GM12878 (cell line): ENCODE measurements around the gene LMAN2. TPM values are rescaled to one million over a fixed set of nuclear protein-coding genes. Genes with fewer than 3 reads are reported as not detected.

ENCODE experiments used
- CREM ChIP-seq: IDR thresholded peaks from 2 replicates; pipeline ENCODE4 v1.6.1; 2014; ENCODE audit warnings: antibody characterized with exemption, low read depth
- DPF2 ChIP-seq: fragments of 450-650 bp; IDR thresholded peaks from 2 replicates; pipeline ENCODE4 v1.6.1; 2017; ENCODE audit warnings: mild to moderate bottlenecking
- IRF4 ChIP-seq: IDR thresholded peaks from 2 replicates; pipeline ENCODE4 v1.6.1; 2011; ENCODE audit warnings: low read depth, low read length
- SPI1 ChIP-seq: IDR thresholded peaks from 2 replicates; pipeline ENCODE4 v1.6.1; 2011; ENCODE audit warnings: low read depth, mild to moderate bottlenecking, low read length, moderate library complexity, borderline replicate concordance; ENCODE audit not compliant: insufficient read depth
- STAT1 ChIP-seq: fragments of 450-650 bp; conservative IDR thresholded peaks from 2 replicates; pipeline ENCODE4 v1.6.1; 2014; ENCODE audit warnings: antibody characterized with exemption, mild to moderate bottlenecking
- YY1 ChIP-seq: IDR thresholded peaks from 2 replicates; pipeline ENCODE4 v1.6.1; 2011; ENCODE audit warnings: low read depth, mild to moderate bottlenecking, low read length
- polyA plus RNA-seq, 11 experiments: library from polyadenylated mRNA; depleted of rRNA in 4 of 11; unstranded in 6 of 11; stranded (reverse) in 5 of 11; fragments of >200 nt; fragmentation: Nextera tagmentation in 4 of 11; fragmentation: Illumina TruSeq in 1 of 11; extraction: Ambion mirVana in 4 of 11; extraction: Trizol in 1 of 11; gene quantifications; 1 replicate in 1 of 11; 2 replicates in 10 of 11; pipeline versions ENCODE4 v1.2.1 to v1.2.3, GENCODE V29; 2011 to 2016; ENCODE audit warnings: inconsistent platforms in 2 of 11, missing spikeins in 2 of 11, low read depth in 1 of 11
- total RNA-seq, 4 experiments: library from RNA; depleted of rRNA in 3 of 4; stranded (reverse); fragments of >200 nt in 3 of 4; fragmentation: Illumina TruSeq in 1 of 4; extraction: Trizol in 1 of 4; gene quantifications; 2 replicates each; pipeline versions ENCODE4 v1.2.1 to v1.2.3, GENCODE V29; 2013 to 2021
- TF ChIP-seq, protein P1 (sequence below): fragments of 450-650 bp; IDR thresholded peaks from 2 replicates; pipeline ENCODE4 v1.6.1; 2017; ENCODE audit warnings: mild to moderate bottlenecking, moderate library complexity
- TF ChIP-seq, protein P2 (sequence below): IDR thresholded peaks from 2 replicates; pipeline ENCODE4 v1.6.1; 2012; ENCODE audit warnings: low read depth, low read length, improper control_type of control experiment
- TF ChIP-seq, protein P3 (sequence below): fragments of 450-650 bp; IDR thresholded peaks from 2 replicates; pipeline ENCODE4 v1.6.1; 2018; ENCODE audit warnings: borderline replicate concordance, mild to moderate bottlenecking; ENCODE audit not compliant: partially characterized antibody
- TF ChIP-seq, protein P4 (sequence below): fragments of 450-650 bp; formaldehyde crosslinking; IDR thresholded peaks from 2 replicates; pipeline ENCODE4 v1.4.0; 2022; ENCODE audit warnings: mild to moderate bottlenecking, moderate library complexity
- TF ChIP-seq, protein P5 (sequence below): fragments of 450-650 bp; IDR thresholded peaks from 2 replicates; pipeline ENCODE4 v1.6.1; 2017; ENCODE audit warnings: low read depth, mild to moderate bottlenecking, moderate library complexity
- TF ChIP-seq, protein P6 (sequence below): fragments of 450-650 bp; conservative IDR thresholded peaks from 2 replicates; pipeline ENCODE4 v1.6.1; 2017; ENCODE audit warnings: mild to moderate bottlenecking, moderate library complexity

The LMAN2 gene
- total and polyA plus RNA-seq, 10 of the 15 experiments (the other 5 are each of a cell fraction or from before 2014, with no cell fraction given) = 2.4 to 264 (median 147) TPM

DNA sequence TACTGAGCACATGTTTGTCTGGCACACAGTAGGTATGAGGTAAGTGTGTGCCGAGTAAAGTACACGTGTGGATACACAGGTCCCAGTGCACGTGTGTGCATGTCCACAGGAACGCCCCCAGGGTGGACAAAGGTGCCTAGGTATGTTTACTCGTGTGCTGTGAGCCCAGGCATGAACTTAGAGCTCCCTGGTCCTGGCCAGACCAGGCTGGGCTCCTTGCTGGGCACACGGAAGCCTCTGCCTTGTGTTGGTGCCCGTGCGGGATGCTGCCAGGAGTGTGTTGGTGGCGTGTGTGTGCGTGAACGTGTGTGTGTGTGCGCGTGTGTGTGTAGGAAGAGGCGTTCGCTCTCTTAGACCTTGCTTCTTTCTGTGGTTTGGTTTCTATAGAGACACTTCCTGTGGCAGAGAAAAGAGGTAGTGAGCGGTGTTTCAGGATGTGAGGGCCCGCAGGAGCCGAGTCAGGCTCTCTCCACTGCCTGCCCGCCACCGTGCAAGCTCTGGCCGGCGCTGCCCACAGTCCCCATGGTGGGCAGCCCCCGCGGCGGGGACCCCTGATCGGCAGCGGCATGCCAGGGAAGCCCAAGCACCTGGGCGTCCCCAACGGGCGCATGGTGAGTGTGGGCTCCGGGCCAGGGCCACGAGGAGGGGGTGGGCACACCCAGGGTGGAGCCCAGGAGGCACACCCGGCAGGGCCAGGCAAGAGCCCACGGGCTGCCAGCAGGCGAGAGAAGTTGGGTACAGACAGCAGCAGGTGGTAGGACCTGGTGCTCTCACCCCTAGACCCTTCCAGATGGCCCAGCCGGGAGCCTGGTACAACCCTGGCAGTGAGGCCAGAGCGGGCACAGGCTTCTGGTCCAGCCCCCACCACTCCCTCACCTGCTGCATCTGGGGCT, 6.2 kb upstream of the LMAN2 start, which contains the start of gene RGS14 (continued):
- TF ChIP-seq, protein P1, sequence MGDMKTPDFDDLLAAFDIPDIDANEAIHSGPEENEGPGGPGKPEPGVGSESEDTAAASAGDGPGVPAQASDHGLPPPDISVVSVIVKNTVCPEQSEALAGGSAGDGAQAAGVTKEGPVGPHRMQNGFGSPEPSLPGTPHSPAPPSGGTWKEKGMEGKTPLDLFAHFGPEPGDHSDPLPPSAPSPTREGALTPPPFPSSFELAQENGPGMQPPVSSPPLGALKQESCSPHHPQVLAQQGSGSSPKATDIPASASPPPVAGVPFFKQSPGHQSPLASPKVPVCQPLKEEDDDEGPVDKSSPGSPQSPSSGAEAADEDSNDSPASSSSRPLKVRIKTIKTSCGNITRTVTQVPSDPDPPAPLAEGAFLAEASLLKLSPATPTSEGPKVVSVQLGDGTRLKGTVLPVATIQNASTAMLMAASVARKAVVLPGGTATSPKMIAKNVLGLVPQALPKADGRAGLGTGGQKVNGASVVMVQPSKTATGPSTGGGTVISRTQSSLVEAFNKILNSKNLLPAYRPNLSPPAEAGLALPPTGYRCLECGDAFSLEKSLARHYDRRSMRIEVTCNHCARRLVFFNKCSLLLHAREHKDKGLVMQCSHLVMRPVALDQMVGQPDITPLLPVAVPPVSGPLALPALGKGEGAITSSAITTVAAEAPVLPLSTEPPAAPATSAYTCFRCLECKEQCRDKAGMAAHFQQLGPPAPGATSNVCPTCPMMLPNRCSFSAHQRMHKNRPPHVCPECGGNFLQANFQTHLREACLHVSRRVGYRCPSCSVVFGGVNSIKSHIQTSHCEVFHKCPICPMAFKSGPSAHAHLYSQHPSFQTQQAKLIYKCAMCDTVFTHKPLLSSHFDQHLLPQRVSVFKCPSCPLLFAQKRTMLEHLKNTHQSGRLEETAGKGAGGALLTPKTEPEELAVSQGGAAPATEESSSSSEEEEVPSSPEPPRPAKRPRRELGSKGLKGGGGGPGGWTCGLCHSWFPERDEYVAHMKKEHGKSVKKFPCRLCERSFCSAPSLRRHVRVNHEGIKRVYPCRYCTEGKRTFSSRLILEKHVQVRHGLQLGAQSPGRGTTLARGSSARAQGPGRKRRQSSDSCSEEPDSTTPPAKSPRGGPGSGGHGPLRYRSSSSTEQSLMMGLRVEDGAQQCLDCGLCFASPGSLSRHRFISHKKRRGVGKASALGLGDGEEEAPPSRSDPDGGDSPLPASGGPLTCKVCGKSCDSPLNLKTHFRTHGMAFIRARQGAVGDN = peak; percentile 59
- TF ChIP-seq IRF4 = peak; percentile 70; the same call in 1 of the 2 replicates
- TF ChIP-seq, protein P2, sequence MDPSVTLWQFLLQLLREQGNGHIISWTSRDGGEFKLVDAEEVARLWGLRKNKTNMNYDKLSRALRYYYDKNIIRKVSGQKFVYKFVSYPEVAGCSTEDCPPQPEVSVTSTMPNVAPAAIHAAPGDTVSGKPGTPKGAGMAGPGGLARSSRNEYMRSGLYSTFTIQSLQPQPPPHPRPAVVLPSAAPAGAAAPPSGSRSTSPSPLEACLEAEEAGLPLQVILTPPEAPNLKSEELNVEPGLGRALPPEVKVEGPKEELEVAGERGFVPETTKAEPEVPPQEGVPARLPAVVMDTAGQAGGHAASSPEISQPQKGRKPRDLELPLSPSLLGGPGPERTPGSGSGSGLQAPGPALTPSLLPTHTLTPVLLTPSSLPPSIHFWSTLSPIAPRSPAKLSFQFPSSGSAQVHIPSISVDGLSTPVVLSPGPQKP = peak; percentile 74
- peak; percentile 93 for TF ChIP-seq SPI1
- peak; percentile 92 for TF ChIP-seq DPF2
- TF ChIP-seq YY1 = peak; percentile 50; the same call in 1 of the 2 replicates
- peak; percentile 86 for TF ChIP-seq CREM
- TF ChIP-seq, protein P3, sequence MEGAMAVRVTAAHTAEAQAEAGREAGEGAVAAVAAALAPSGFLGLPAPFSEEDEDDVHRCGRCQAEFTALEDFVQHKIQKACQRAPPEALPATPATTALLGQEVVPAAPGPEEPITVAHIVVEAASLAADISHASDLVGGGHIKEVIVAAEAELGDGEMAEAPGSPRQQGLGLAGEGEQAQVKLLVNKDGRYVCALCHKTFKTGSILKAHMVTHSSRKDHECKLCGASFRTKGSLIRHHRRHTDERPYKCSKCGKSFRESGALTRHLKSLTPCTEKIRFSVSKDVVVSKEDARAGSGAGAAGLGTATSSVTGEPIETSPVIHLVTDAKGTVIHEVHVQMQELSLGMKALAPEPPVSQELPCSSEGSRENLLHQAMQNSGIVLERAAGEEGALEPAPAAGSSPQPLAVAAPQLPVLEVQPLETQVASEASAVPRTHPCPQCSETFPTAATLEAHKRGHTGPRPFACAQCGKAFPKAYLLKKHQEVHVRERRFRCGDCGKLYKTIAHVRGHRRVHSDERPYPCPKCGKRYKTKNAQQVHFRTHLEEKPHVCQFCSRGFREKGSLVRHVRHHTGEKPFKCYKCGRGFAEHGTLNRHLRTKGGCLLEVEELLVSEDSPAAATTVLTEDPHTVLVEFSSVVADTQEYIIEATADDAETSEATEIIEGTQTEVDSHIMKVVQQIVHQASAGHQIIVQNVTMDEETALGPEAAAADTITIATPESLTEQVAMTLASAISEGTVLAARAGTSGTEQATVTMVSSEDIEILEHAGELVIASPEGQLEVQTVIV = peak; percentile 56
- TF ChIP-seq, protein P4, sequence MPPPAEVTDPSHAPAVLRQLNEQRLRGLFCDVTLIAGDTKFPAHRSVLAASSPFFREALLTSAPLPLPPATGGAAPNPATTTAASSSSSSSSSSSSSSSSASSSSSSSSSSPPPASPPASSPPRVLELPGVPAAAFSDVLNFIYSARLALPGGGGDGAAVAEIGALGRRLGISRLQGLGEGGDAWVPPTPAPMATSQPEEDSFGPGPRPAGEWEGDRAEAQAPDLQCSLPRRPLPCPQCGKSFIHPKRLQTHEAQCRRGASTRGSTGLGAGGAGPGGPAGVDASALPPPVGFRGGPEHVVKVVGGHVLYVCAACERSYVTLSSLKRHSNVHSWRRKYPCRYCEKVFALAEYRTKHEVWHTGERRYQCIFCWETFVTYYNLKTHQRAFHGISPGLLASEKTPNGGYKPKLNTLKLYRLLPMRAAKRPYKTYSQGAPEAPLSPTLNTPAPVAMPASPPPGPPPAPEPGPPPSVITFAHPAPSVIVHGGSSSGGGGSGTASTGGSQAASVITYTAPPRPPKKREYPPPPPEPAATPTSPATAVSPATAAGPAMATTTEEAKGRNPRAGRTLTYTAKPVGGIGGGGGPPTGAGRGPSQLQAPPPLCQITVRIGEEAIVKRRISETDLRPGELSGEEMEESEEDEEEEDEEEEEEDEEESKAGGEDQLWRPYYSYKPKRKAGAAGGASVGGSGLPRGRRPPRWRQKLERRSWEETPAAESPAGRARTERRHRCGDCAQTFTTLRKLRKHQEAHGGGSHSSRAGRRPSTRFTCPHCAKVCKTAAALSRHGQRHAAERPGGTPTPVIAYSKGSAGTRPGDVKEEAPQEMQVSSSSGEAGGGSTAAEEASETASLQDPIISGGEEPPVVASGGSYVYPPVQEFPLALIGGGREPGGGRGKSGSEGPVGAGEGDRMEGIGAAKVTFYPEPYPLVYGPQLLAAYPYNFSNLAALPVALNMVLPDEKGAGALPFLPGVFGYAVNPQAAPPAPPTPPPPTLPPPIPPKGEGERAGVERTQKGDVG (CRISPR knock-in tag) = no peak
- TF ChIP-seq, protein P5, sequence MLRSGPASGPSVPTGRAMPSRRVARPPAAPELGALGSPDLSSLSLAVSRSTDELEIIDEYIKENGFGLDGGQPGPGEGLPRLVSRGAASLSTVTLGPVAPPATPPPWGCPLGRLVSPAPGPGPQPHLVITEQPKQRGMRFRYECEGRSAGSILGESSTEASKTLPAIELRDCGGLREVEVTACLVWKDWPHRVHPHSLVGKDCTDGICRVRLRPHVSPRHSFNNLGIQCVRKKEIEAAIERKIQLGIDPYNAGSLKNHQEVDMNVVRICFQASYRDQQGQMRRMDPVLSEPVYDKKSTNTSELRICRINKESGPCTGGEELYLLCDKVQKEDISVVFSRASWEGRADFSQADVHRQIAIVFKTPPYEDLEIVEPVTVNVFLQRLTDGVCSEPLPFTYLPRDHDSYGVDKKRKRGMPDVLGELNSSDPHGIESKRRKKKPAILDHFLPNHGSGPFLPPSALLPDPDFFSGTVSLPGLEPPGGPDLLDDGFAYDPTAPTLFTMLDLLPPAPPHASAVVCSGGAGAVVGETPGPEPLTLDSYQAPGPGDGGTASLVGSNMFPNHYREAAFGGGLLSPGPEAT = peak; percentile 84
- peak; percentile 94; the same call in 1 of the 2 replicates for TF ChIP-seq STAT1
- TF ChIP-seq, protein P6, sequence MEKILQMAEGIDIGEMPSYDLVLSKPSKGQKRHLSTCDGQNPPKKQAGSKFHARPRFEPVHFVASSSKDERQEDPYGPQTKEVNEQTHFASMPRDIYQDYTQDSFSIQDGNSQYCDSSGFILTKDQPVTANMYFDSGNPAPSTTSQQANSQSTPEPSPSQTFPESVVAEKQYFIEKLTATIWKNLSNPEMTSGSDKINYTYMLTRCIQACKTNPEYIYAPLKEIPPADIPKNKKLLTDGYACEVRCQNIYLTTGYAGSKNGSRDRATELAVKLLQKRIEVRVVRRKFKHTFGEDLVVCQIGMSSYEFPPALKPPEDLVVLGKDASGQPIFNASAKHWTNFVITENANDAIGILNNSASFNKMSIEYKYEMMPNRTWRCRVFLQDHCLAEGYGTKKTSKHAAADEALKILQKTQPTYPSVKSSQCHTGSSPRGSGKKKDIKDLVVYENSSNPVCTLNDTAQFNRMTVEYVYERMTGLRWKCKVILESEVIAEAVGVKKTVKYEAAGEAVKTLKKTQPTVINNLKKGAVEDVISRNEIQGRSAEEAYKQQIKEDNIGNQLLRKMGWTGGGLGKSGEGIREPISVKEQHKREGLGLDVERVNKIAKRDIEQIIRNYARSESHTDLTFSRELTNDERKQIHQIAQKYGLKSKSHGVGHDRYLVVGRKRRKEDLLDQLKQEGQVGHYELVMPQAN = peak; percentile 91
